ENCODE measurements around the gene TMIGD2.
"Not testable (repeated sequence)": the region's sequence is repeated elsewhere in the genome, so short reads cannot be mapped to it uniquely, and the experiment has no call there.

Gene TMIGD2

DNA sequence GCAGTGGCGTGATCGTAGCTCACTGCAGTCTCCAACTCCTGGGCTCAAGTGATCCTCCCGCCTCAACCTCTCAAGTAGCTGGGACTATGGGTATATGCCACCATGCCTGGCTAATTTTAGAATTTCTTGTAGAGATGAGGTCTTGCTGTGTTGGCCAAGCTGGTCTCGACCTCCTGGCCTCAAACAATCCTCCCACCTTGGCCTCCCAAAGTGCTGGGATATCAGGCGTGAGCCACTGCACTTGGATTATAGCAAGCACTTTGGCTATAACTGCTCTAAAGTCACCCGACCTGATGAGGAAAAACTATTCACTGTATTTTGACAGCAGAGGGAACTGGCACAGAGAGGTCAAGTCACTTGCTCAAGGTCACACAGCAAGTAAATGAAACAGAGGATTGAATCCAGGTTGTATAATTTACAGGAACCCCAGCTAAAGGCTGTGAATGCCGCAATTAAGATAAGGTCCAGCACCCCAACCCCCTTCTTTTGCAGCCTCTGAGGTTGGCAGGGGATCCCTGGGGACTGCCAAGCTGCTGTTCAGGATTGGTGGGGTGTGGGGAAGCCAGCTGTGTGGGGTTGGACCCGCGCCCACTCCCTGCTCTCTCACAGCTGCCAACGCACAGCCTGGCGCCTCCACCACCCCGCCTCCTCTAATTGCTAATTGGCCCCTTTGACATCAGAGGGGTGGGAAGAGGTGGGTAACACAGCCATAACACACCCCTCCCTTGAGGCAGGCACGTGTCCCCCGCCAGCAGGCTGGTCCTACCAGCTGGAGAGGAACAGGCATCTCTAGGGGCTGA, 6.0 kb downstream of the TMIGD2 start:
- DNase-seq: no peak

DNA sequence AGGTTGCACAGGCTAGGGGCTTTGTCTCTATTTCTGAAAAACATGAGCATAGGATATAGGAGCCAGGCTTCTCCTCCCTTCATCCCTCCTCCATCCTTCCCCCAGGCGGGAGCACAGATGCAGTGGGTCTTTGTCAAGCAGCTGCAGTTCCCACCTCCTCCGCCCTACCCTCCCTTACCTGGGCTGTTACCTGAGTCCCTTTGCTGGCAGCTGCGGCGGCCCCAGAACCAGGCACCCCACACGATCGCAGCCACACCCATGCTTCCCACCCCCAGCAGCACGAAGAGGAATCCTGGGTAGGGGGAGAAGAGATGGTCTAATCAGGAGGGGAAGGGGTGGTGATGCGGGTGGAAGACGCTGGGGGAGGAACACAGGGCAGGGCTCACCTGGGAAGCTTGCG, 7.8 kb downstream of the TMIGD2 start:
- no peak for DNase-seq

DNA sequence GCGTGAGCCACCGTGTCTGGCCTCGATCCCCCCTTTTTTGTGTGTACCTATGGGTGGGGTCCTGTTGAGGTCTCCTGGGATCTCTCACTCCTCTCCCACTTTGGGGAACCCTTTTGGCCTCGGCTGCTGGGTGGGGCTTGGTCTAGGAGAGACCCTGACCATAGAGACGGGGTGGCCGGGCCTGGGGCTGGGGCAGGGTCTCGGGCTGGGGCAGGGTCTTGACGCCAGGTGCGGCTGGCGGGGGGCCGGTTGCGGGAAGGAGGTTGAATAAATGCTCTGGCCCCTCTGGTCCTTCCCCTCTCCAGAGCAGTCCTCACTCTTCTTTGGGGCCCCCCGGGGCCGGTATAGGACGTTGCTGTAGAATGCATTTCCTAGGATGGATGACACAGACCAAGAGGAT, 9.7 kb downstream of the TMIGD2 start:
- no peak for DNase-seq

DNA sequence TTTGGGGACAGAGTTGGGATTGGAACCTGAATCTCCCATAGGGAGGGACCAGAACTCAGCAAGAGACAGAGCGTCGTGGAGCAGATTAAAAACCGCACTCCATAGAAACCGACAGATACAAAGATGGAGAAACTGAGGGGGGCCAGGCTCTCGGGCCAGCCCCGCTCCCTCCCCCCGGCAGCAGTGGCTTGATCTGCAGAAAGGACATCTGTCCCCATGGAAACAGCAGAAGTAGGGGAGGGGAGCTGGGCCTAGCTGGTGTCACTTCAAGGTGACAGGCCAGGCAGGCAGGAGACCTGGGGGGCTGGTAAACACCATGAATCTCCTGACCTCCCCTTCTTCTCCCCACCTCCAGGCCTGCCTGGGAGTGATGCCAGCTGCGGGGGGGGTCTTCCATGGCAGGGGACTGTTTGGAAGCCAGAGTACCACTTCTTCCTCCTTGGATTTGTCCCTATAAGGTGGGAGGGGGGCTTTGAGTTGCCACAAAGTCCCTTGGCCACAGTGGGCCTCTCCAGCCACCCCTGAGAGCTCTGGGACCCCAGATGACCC, 10.9 kb downstream of the TMIGD2 start:
- DNase-seq: no peak

DNA sequence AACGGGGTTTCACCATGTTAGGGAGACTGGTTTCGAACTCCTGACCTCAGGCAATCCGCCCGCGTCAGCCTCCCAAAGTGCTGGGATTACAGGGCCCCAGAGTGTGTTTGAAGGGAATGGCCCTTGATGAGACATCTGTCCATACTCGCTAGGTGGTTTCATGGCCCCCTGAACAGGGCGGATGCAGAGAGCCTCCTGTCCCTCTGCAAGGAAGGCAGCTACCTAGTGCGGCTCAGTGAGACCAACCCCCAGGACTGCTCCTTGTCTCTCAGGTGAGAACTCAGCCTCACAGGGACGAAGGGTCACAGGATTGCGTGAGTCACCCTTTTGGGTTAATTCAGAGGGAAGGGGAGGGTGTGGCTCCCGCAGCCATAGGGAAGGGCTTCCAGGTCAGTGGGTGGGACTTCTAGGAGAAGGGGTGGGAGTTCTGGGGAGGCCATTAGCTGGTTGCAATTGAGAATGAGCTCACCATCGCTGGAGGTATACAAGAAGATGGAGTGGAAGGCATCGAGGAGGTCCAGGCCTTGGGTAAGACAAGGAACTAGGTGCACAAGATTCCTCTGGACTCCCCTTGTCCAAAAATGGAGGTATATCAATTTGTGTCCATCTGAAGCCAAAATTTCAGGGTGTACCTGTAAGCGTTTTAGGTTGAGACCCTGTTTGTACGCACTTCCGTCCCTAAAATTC, 14.0 kb downstream of the TMIGD2 start:
- DNase-seq: no peak

DNA sequence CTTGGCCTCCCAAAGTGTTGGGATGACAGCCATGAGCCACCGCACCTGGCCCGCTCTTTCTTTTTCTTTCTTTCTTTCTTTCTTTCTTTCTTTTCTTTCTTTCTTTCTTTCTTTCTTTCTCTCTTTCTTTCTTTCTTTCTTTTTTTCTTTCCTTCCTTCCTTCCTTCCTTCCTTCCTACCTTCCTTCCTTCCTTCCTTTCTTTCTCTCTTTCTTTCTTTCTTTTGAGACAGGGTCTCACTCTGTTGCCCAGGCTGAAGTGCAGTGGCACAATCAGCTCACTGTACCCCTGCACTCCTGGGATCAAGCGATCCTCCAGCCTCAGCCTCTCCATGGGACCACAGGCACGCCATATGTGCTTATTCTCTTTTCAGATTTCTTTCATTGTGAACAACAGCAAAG, 16.0 kb downstream of the TMIGD2 start:
- not testable (repeated sequence) for DNase-seq

DNA sequence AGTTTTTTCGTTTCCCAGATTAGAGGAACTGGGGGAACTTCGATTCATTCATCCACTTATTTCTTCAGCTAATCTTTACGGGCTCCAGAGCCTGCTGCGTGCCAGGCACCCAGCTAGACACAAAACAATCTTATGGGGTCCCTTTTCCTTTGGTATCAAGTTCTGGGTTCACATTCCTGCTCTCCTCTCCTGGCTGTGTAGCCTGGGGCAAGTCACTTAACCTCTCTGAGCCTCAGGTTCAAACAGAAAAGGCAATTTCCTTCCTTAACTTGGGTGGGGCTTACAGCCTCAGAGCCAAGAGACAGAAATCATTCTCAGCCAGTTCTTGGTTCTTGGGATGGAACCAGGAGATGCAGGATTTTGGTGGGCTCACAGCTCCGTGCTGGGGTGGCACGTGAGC, 17.2 kb downstream of the TMIGD2 start:
- DNase-seq: no peak

DNA sequence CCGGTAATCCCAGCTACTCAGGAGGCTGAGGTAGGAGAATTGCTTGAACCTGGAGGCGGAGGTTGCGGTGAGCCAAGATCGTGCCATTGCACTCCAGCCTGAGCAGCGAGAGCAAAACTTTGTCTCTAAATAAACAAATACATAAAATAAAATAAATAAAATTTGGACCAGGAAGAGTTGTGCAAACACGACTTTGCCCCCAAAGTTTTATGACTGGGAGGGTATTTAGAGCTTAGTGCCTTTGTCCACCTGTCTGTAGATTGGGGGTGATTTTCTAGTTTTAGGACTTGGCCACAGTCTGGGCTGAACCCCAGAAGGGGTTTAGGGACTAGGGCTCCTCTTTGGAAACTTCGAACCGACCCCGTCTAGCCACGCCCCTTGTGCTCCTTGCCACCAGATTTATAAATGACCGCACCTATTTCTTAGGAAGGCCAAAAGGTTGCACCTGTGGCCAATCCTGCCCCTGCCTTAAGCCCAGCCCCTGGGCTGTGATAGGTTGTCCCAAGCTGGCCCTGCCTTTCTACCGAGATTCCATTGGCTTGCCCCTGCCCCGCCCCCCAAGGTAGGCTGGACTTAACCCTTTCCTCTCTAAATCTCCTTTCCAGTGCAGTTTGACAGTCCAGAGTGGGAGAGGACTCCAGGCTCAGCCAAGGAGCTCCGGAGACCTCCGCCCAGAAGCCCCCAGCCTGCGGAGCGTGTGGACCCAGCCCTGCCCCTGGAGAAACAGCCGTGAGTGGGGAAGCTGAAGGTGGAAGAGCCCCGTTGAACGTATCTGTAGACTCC, 17.8 kb downstream of the TMIGD2 start:
- no peak for DNase-seq

DNA sequence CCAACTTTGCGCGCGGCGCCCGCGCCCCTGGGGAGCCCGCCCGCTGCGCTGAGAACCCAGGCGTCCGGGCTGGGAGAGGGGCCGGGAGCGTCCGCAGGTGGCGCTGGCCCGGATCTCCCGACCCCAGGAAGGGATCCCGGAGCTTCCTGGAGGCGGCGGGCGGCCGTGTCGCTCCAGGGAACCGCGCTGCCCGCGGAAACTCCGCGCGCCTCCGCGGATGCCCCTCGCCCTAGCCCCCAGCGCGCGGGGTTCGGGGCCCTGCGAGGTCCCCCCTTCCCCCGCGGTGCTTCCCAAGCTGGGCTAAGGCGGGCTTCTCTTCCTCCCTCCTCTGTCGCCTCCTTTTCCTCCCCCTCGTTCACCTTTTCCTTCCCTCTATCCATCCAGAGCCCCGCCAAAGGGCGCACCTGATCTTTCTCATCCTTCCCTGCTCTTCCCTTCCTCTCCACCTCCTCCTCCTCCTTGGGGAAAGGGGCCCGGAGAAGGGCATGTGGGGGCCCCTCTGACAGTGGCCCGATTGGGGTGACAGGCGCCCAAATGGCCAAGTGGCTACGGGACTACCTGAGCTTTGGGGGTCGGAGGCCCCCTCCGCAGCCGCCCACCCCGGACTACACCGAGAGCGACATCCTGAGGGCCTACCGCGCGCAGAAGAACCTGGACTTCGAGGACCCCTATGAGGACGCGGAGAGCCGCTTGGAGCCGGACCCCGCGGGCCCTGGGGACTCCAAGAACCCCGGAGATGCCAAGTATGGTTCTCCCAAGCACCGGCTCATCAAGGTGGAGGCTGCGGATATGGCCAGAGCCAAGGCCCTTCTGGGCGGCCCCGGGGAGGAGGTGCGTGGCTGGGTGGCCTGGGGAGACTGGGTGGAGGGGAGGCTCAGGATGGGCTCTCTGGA, 22.4 kb downstream of the TMIGD2 start:
- DNase-seq: no peak

DNA sequence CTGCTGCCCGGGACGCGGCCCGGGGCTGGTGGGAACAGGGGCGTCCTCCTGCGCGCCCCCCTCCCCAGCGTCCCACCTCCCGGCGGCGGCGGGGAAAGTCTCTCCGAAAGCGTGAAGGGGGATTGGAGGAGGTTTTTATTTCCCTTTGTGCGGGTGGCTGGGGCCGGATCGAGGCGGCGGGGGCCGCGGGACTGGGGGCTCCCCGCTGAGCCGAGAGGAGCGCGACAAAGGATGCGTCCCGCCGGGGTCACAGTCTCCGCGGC, 23.0 kb downstream of the TMIGD2 start:
- DNase-seq: no peak

DNA sequence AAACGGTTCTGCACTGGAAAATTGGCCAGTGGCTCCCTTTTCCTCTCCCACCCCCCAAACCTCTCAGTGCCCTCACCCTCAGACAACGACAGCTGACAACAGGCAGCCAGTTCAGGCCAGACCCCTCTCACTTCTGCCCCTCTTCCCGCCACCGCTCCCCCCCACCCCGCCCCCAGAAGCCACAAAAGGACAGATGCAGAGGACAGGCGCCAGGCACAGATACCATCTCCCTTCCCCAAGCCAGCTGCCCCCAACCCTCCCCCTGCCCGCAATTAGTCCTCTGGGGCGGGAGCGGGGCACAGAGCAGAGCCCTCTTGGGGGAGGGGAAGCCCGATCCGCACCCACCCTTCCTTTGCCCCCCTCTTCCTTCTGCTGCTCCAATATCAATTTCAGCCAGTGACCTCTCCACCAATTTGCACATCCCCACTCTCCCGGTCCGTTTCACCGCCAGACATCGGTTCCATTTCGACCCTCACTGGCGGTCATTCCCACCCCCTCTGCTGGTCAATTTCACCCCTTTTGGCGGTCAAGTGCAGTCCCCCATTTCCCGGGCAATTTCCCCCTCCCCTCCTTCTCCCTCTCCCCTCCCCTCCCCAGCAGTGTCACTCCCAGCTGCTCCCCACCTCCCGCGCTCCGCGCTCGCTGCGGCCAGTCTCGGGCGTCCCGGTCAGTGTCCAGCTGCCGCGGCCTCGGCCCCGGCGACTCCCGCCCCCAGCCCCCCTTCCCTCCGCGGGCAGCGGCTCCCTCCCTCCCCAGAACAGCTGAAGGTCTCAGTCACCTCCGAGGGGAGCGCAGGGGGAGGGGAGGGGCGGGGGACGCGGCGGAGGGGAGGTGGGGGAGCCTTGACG, 23.5 kb downstream of the TMIGD2 start, which contains the start of gene SHD:
TSS of gene SHD (plus strand) at position 848 of the 848 bp plus-strand sequence. CDS start 798 bp downstream, outside the sequence.
- DNase-seq: no peak

DNA sequence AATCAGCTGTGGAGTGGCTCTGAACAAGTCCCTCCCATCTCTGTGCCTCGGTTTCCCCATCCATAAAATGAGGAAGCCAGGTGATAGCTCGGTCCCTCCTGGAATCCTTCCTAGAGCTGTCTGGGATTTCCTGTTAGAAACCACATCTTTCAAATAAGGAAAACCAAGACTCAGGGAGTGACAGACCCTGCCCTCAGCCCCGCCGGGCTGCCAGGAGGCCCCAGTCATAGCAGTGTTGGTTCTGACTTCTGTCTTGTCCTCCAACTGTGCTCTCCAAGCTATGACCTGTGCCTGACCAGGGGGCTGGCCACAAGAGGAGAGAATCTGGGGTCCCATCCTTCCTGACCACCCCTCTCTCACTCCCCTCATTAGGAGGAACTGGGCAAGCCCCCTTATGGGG, 24.2 kb downstream of the TMIGD2 start:
- no peak for DNase-seq

DNA sequence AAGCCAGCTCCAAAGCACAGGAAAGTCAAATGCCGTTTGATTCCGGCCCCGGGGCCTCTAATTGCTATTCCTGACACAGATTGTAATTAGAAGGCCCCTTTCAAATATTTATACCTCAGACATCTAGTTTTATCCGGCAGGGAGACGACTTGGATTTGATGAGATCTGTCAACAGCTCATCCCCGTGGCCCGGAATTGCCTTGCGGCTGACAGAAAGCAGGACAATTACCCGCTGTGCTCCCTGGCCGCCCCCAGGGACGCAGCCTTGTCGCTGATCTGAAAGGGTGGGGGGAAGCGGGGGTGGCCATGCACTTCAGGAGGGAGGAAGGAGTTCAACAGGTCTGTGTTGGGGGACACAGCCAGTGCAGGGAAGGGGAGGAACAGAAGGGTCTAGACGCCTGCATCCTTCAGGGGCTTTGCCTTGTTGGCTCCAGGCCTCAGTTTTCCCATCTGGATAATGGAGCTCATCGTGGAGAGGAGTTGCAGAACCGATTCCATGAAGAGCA, 24.9 kb downstream of the TMIGD2 start:
- DNase-seq: no peak

DNA sequence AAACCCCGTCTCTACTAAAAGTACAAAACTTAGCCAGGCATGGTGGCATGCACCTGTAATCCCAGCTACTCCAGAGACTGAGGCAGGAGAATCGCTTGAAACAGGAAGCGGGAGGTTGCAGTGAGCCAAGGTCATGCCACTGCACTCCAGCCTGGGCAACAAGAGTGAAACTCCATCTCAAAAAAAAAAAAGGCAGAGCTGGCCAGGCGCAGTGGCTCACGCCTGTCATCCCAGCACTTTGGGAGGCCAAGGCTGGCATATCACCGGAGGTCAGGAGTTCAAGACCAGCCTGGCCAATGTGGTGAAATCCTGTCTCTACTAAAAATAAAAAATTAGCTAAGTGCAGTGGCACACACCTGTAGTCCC, 27.9 kb downstream of the TMIGD2 start:
- DNase-seq: not testable (repeated sequence)

DNA sequence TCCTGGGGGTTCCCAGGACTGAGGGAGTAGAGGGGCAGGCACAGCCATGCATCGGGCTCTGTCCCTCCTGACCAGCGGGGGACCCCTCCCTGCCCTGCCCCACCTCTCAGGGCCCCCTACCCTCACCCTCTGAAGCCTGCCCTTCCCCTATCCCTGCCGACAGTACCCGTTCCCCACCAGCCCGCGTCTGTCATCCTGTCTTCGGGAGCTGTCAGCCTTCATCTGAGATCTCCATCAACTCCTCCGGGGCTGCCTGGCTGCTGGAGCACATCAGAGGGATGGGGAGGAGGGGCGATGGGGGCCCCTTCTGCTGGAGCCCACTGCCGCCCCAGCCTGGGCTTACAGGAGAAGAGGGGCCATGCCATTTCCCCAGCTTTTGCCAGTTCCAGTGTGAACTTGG, 29.3 kb downstream of the TMIGD2 start:
- no peak for DNase-seq

DNA sequence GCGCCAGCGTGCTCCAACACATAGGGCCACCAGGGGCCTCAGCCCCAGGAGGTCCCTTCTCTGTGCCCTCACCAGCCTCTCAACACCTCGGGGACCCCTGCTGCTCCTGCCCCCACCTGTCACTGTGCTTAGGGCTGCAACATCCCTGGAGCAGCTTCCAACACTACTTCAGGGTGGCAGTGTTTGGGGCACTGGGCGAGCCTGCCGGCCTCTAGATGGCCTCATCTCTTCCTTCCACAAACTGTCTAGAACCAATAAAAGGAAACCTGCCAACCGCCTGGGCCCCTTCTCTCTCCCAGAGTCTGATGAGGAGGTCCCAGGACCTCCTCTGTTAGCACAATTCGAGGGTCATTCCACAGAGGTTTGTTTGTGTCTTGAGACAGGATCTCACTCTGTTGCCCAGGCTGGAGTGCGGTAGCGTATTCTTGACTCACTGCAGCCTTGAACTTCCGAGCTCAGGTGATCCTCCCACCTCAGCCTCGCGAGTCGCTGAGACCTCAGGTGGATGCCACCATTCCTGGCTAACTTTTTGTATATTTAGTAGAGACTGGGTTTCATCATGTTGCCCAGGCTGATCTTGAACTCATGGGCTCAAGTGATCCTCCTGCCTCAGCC, 33.3 kb downstream of the TMIGD2 start:
- no peak for DNase-seq

DNA sequence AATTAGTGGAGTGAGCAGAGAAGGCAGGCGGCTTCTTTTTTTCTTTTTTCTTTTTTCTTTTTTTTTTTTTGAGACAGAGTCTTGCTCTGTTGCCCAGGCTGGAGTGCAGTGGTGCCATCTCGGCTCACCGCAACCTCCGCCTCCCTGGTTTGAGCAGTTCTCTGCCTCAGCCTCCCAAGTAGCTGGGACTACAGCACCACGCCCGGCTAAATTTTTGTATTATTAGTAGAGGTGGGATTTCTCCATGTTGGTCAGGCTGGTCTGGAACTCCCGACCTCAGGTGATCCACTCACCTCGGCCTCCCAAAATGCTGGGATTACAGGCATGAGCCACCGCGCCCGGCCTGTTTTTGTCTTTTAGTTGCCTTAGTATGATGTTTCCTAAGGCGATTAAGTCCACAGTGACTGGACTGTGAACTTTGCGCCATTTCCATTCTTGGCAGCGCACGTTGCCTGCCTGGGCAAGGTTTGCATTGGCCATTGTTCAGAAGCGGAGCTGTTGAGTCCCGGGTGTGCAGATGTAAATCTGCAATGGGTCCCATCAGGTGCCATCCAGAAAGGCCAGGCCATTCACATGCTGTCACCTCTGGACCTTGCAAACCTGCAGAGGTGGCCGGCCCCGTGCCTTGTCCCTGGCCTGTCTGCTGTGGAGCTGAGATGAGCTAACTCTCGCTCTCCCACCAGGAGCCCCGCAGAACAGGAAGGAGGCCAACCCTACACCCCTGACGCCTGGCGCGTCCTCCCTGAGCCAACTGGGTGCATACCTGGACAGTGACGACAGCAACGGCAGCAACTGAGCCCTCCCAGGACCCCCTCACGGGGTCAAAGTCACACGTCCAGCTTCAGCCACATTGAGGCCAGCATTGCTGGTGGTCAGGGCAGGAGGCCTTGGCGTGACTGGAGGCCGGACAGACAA, 34.0 kb downstream of the TMIGD2 start:
- DNase-seq: no peak

DNA sequence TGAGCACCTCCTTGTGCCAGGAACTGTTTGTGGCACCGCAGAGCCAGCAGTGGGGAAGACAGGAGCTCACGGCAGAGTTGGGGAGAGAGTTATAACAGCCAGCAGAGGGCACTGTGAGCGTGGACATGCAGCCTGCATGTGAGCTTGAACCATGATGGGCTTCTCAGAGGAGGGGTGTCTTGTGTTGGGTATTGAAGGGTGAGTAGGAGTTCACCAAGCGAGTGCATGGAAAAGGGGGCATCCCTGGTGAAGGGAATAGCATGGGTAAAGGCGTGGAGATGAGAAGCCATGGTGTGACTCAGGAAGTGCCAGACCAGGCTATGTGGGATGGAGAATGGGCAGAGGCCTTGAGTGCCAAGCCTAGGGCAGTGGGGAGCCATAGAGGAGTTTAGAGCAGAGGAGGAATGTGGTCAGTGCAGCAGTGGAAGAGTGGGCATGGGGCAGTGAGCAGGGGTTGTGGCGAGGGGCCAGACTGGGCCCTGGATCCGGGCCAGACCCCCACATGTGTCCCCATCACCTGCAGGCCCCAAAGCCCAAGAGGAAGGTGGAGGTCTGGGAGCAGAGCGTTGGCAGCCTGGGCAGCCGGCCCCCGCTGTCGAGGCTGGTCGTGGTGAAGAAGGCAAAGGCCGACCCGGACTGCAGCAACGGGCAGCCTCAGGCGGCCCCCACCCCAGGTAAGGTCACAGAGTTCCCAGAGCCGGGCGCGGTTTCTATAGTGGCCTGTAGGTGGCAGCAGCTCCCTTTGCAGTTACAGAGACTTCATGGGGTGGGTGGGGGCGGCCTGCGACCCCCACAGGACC, 34.9 kb downstream of the TMIGD2 start:
- DNase-seq: no peak

Data from amniotic stem cell (primary cell).